ENCODE results near the gene GRID2.

DNA sequence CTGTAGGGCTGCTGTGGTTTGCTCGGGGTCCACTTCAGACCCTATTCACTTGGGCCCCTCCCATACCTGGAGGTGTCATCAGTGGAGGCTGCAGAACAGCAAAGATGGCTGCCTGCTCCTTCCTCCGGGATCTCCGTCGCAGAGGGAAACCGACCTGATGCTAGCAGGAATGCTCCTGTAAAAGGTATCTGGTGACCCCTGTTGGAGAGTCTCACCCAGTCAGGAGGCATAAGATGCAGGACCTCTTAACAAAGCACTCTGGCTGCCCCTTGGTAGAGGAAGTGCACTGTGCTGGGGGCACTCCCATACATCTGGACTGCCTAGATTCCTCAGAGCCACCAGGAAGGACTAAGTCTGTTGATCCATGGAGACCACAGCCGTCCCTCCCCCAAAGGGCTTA, 296.9 kb downstream of the GRID2 start:
- TF ChIP-seq, protein P1, sequence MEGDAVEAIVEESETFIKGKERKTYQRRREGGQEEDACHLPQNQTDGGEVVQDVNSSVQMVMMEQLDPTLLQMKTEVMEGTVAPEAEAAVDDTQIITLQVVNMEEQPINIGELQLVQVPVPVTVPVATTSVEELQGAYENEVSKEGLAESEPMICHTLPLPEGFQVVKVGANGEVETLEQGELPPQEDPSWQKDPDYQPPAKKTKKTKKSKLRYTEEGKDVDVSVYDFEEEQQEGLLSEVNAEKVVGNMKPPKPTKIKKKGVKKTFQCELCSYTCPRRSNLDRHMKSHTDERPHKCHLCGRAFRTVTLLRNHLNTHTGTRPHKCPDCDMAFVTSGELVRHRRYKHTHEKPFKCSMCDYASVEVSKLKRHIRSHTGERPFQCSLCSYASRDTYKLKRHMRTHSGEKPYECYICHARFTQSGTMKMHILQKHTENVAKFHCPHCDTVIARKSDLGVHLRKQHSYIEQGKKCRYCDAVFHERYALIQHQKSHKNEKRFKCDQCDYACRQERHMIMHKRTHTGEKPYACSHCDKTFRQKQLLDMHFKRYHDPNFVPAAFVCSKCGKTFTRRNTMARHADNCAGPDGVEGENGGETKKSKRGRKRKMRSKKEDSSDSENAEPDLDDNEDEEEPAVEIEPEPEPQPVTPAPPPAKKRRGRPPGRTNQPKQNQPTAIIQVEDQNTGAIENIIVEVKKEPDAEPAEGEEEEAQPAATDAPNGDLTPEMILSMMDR (IDR thresholded peaks at IDR 0.05; ENCODE audit: low read length): no peak
- TF ChIP-seq EZH2phosphoT487 (IDR thresholded peaks at IDR 0.05; ENCODE audit: low read length) (no peak), EZH2 (optimal IDR thresholded peaks at IDR 0.05; ENCODE audit: low read depth, low read length) (no peak)

Data from MM.1S (cell line).